ENCODE measurements around the gene MPPED2.

- TF ChIP-seq POLR2A (IDR thresholded peaks at IDR 0.05), result no peak
- no peak for TF ChIP-seq POLR2AphosphoS5 (IDR thresholded peaks at IDR 0.05)
- no peak for TF ChIP-seq CTCF (IDR thresholded peaks at IDR 0.05)
These were observed 12.2 kb downstream of the MPPED2 start for GRCh38 chr11:30573951-30574350.
